Ovary (tissue), 3 donors: Measurements from ENCODE around the gene DAPK1.

Experiments
- EP300 ChIP-seq: sonication (generic); formaldehyde crosslinking; IDR thresholded peaks from one replicate; pipeline ENCODE4 v1.6.1; 2017; ENCODE audit warnings: antibody characterized with exemption
- POLR2A ChIP-seq: fragments of 450-650 bp; IDR thresholded peaks from one replicate; pipeline ENCODE4 v1.6.1; 2017; ENCODE audit warnings: antibody characterized with exemption, mild to moderate bottlenecking, moderate library complexity
- TF ChIP-seq, protein P1 (sequence below), 3 donors: fragments of 450-650 bp in 2 of 3; fragments of 200-600 bp in 1 of 3; IDR thresholded peaks; one replicate each; pipeline versions ENCODE4 v1.5.1 to v1.8.0; 2016 to 2022; ENCODE audit warnings: antibody characterized with exemption in 3 of 3, mild to moderate bottlenecking in 1 of 3
- donor health status: DM: no; HTN: no; CAD: no.

DNA sequence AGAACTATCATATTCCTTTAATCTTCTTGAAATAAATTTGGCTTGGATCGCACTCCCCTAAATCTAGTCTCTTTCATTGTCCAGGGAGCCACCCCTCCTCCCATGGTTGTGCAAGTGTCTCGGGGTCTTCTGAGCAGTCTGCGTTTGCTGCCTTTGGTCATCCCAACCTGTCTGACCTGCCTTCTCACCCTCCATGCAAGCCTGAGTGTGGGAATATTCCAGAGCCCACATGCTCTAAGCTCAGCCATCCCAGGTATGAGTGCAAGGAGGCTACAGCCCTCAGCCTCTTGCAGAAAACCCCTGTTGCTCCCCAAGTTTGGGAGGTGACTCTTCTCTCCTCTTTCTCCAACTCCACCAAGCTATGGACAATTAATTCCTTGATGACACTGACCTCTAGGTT, 220.6 kb downstream of the DAPK1 start:
- TF ChIP-seq, protein P1, sequence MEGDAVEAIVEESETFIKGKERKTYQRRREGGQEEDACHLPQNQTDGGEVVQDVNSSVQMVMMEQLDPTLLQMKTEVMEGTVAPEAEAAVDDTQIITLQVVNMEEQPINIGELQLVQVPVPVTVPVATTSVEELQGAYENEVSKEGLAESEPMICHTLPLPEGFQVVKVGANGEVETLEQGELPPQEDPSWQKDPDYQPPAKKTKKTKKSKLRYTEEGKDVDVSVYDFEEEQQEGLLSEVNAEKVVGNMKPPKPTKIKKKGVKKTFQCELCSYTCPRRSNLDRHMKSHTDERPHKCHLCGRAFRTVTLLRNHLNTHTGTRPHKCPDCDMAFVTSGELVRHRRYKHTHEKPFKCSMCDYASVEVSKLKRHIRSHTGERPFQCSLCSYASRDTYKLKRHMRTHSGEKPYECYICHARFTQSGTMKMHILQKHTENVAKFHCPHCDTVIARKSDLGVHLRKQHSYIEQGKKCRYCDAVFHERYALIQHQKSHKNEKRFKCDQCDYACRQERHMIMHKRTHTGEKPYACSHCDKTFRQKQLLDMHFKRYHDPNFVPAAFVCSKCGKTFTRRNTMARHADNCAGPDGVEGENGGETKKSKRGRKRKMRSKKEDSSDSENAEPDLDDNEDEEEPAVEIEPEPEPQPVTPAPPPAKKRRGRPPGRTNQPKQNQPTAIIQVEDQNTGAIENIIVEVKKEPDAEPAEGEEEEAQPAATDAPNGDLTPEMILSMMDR (IDR thresholded peaks at IDR 0.05) = no peak
- no peak for TF ChIP-seq EP300
- no peak for TF ChIP-seq POLR2A
